Endodermal cell (in vitro differentiated cells): ENCODE measurements around the gene SPNS1. TPM values are rescaled to one million over a fixed set of nuclear protein-coding genes. Genes with fewer than 3 reads are reported as not detected.
"Not testable (repeated sequence)": the region's sequence is repeated elsewhere in the genome, so short reads cannot be mapped to it uniquely, and the experiment has no call there.

ENCODE experiments used
- DNase-seq: peaks from one replicate; pipeline ENCODE4 v3.0.0-alpha.2; 2017
- H3K27ac ChIP-seq: 2 replicates; pipeline ENCODE4 v1.5.1; 2013; ENCODE audit warnings: mild to moderate bottlenecking, low read depth, low read length, moderate library complexity
- H3K27me3 ChIP-seq: 2 replicates; pipeline ENCODE4 v1.6.1; 2013; ENCODE audit warnings: mild to moderate bottlenecking, low read length, moderate library complexity; ENCODE audit not compliant: insufficient read depth, control insufficient read depth, poor library complexity, severe bottlenecking
- H3K36me3 ChIP-seq: 2 replicates; pipeline ENCODE4 v1.7.0; 2013; ENCODE audit warnings: mild to moderate bottlenecking, low read length, moderate library complexity; ENCODE audit not compliant: control insufficient read depth, insufficient read depth
- H3K4me1 ChIP-seq: one replicate; pipeline ENCODE4 v1.7.0; 2013; ENCODE audit warnings: low read length; ENCODE audit not compliant: control insufficient read depth, insufficient read depth
- H3K4me3 ChIP-seq: 2 replicates; pipeline ENCODE4 v1.5.1; 2013; ENCODE audit warnings: mild to moderate bottlenecking, low read length, moderate library complexity
- H3K9ac ChIP-seq: 2 replicates; pipeline ENCODE4 v1.6.1; 2013; ENCODE audit warnings: mild to moderate bottlenecking, low read length, moderate library complexity; ENCODE audit not compliant: poor library complexity, severe bottlenecking; ENCODE audit errors: extremely low read depth
- H3K9me3 ChIP-seq: 2 replicates; pipeline ENCODE4 v1.6.1; 2013; ENCODE audit warnings: mild to moderate bottlenecking, low read length, moderate library complexity; ENCODE audit not compliant: control insufficient read depth
- H3K27ac Mint-ChIP-seq: 2 replicates; pipeline ENCODE4 v1.8.0; 2020; ENCODE audit warnings: mixed read lengths
- H3K27me3 Mint-ChIP-seq: 2 replicates; pipeline ENCODE4 v1.8.0; 2021; ENCODE audit warnings: mild to moderate bottlenecking, mixed read lengths; ENCODE audit not compliant: insufficient read depth
- H3K36me3 Mint-ChIP-seq: 2 replicates; pipeline ENCODE4 v1.8.0; 2020; ENCODE audit warnings: low read depth, mixed read lengths
- H3K4me1 Mint-ChIP-seq: 2 replicates; pipeline ENCODE4 v1.8.0; 2020; ENCODE audit warnings: mixed read lengths
- H3K4me3 Mint-ChIP-seq: 2 replicates; pipeline ENCODE4 v1.8.0; 2020; ENCODE audit warnings: mild to moderate bottlenecking, moderate library complexity, mixed read lengths
- H3K9me3 Mint-ChIP-seq: 2 replicates; pipeline ENCODE4 v1.8.0; 2020; ENCODE audit warnings: mild to moderate bottlenecking, mixed read lengths
- CTCF ChIP-seq: fragments of 200-600 bp; sonication (generic); conservative IDR thresholded peaks from 2 replicates; pipeline ENCODE4 v1.5.0; 2021; ENCODE audit warnings: antibody characterized with exemption, mild to moderate bottlenecking
- WGBS, 2 experiments: methylation state at CpG; one replicate each; pipeline versions ENCODE4 v1.1.5 to v1.1.7; 2013; ENCODE audit warnings: missing lambda C conversion rate in 2 of 2, mixed read lengths in 1 of 2; ENCODE audit not compliant: insufficient coverage in 1 of 2, insufficient read length in 1 of 2; 5-methylcytosine and 5-hydroxymethylcytosine counted together
- total RNA-seq, 2 donors: library from RNA; stranded (reverse); fragmentation: NEBNext Ultra II Directional in 1 of 2; extraction: Animal tissue kit (Norgen Biotek cat#: 25700) in 1 of 2; gene quantifications; 2 replicates in 1 of 2; 3 replicates in 1 of 2; pipeline ENCODE4 v1.2.1, GENCODE V29; 2021

Gene SPNS1
- total RNA-seq, 2 donors from 2014 or later: 54.9 to 55.2 TPM

GRCh38 chr16:28975158-28975599 lies 601 bp downstream of the SPNS1 start:
- Histone ChIP-seq H3K4me3 (peak overlapping the region; percentile 94), H3K27ac (peak overlapping the region; percentile 24)

GRCh38 chr16:28977703-28978662 lies 3.4 kb downstream of the SPNS1 start:
- H3K27ac Mint-ChIP-seq: no peak overlapping the region
- no peaks in the 10 kb centered on the region for H3K4me1 ChIP-seq
- 82 to 88% methylated on average over 11 of the region's 11 CpGs for WGBS, 2 experiments

More at GRCh38 chr16:28975158-28975599, 601 bp downstream of the SPNS1 start:
- H3K4me3 Mint-ChIP-seq: peak overlapping the region; percentile 86
- Histone ChIP-seq H3K27me3 (no peaks in the 10 kb centered on the region), H3K4me1 (no peaks in the 10 kb centered on the region), H3K9me3 (no peaks in the 10 kb centered on the region), H3K36me3 (peaks cover 14% of the 10 kb centered on the region), H3K9ac (peak overlapping the region; percentile 82)
- H3K4me1 Mint-ChIP-seq: peaks cover 7% of the 10 kb centered on the region
- no peaks in the 10 kb centered on the region for H3K27me3 Mint-ChIP-seq
- no peak for TF ChIP-seq CTCF
- 11 to 13% methylated on average over 25 to 30 of the region's 30 CpGs for WGBS, 2 experiments
- DNase-seq: peak; percentile 50
- H3K9me3 Mint-ChIP-seq: no peaks in the 10 kb centered on the region
- peak overlapping the region; percentile 96 for H3K27ac Mint-ChIP-seq
- H3K36me3 Mint-ChIP-seq: peaks cover 13% of the 10 kb centered on the region

GRCh38 chr16:28980330-28980729 lies 5.8 kb downstream of the SPNS1 start:
- not testable (repeated sequence) for H3K4me1 ChIP-seq, H3K9me3 ChIP-seq, H3K27ac Mint-ChIP-seq, H3K27me3 ChIP-seq, H3K27me3 Mint-ChIP-seq, H3K4me3 ChIP-seq, H3K4me3 Mint-ChIP-seq, H3K4me1 Mint-ChIP-seq, H3K9me3 Mint-ChIP-seq, H3K27ac ChIP-seq, H3K9ac ChIP-seq
- TF ChIP-seq CTCF: peak; percentile 55
- peaks cover 36% of the 10 kb centered on the region for H3K36me3 ChIP-seq
- peaks cover 52% of the 10 kb centered on the region for H3K36me3 Mint-ChIP-seq
- WGBS, 2 experiments: 93 to 100% methylated on average over 6 to 7 of the region's 7 CpGs
- peak; percentile 59 for DNase-seq

More at GRCh38 chr16:28977703-28978662, 3.4 kb downstream of the SPNS1 start:
- no peaks in the 10 kb centered on the region for H3K27me3 ChIP-seq
- H3K4me3 ChIP-seq: no peak overlapping the region
- Mint-ChIP-seq H3K4me3 (no peak overlapping the region), H3K27me3 (no peaks in the 10 kb centered on the region), H3K9me3 (no peaks in the 10 kb centered on the region), H3K4me1 (peaks cover 7% of the 10 kb centered on the region), H3K36me3 (peaks cover 41% of the 10 kb centered on the region)
- H3K9ac ChIP-seq: no peak overlapping the region
- peak; percentile 78 for DNase-seq
- H3K36me3 ChIP-seq: peaks cover 36% of the 10 kb centered on the region
- no peaks in the 10 kb centered on the region for H3K9me3 ChIP-seq
- peak; percentile 84 for TF ChIP-seq CTCF
- H3K27ac ChIP-seq: no peak overlapping the region
